Loucy (cell line): ENCODE measurements around the gene RBM17.

ENCODE experiments used
- H2AFZ ChIP-seq: fragments of 200-600 bp; sonication (generic); 2 replicates; pipeline ENCODE4 v1.6.0; 2016; ENCODE audit warnings: antibody characterized with exemption, mild to moderate bottlenecking, low read length, moderate library complexity
- H3F3A ChIP-seq: fragments of 200-600 bp; 2 replicates; pipeline ENCODE4 v1.6.0; 2016; ENCODE audit warnings: antibody characterized with exemption, low read depth, mild to moderate bottlenecking
- H3K27me3 ChIP-seq: fragments of 200-600 bp; sonication (generic); 2 replicates; pipeline ENCODE4 v1.6.1; 2014; ENCODE audit warnings: low read length, mild to moderate bottlenecking; ENCODE audit not compliant: insufficient read depth, poor library complexity, severe bottlenecking
- H3K36me3 ChIP-seq: fragments of 200-600 bp; sonication (generic); 2 replicates; pipeline ENCODE4 v1.6.1; 2016; ENCODE audit warnings: low read length; ENCODE audit not compliant: insufficient read depth
- H3K4me1 ChIP-seq: fragments of 200-600 bp; sonication (generic); 2 replicates; pipeline ENCODE4 v1.5.1; 2014; ENCODE audit warnings: low read length, mild to moderate bottlenecking; ENCODE audit not compliant: insufficient read depth, poor library complexity, severe bottlenecking
- H3K4me2 ChIP-seq: fragments of 200-600 bp; sonication (generic); 2 replicates; pipeline ENCODE4 v1.6.0; 2014; ENCODE audit warnings: antibody characterized with exemption, low read length, low read depth, mild to moderate bottlenecking; ENCODE audit not compliant: poor library complexity, severe bottlenecking
- H3K4me3 ChIP-seq: fragments of 200-600 bp; sonication (generic); 2 replicates; pipeline ENCODE4 v1.5.1; 2014; ENCODE audit warnings: low read length, mild to moderate bottlenecking, mixed read lengths; ENCODE audit not compliant: poor library complexity, severe bottlenecking
- H3K79me2 ChIP-seq: fragments of 200-600 bp; sonication (generic); 2 replicates; pipeline ENCODE4 v1.6.1; 2014; ENCODE audit warnings: low read length; ENCODE audit not compliant: insufficient read depth
- H3K9ac ChIP-seq: fragments of 200-600 bp; sonication (generic); 2 replicates; pipeline ENCODE4 v1.6.0; 2014; ENCODE audit warnings: mild to moderate bottlenecking, low read depth, low read length, moderate library complexity; ENCODE audit not compliant: poor library complexity, severe bottlenecking
- H3K9me2 ChIP-seq: fragments of 200-600 bp; sonication (generic); replicated peaks from 2 replicates; pipeline ENCODE4 v1.6.1; 2016; ENCODE audit warnings: low read depth, low read length, mixed read lengths
- H3K9me3 ChIP-seq: fragments of 200-600 bp; sonication (generic); 2 replicates; pipeline ENCODE4 v1.6.1; 2014; ENCODE audit warnings: mild to moderate bottlenecking, antibody characterized with exemption, low read length, low read depth; ENCODE audit not compliant: insufficient read depth
- H4K20me1 ChIP-seq: fragments of 200-600 bp; sonication (generic); 2 replicates; pipeline ENCODE4 v1.6.0; 2014; ENCODE audit warnings: antibody characterized with exemption, low read length, mild to moderate bottlenecking; ENCODE audit not compliant: insufficient read depth, poor library complexity, severe bottlenecking
- EZH2phosphoT487 ChIP-seq: fragments of 200-600 bp; IDR thresholded peaks from 2 replicates; pipeline ENCODE4 v1.6.1; 2018; ENCODE audit warnings: antibody characterized with exemption, mild to moderate bottlenecking, moderate library complexity, borderline replicate concordance
- TF ChIP-seq, protein P1 (sequence below): fragments of 200-600 bp; sonication (generic); conservative IDR thresholded peaks from 2 replicates; pipeline ENCODE4 v1.5.1; 2014; ENCODE audit warnings: mild to moderate bottlenecking, antibody characterized with exemption, low read length

The RBM17 gene

DNA sequence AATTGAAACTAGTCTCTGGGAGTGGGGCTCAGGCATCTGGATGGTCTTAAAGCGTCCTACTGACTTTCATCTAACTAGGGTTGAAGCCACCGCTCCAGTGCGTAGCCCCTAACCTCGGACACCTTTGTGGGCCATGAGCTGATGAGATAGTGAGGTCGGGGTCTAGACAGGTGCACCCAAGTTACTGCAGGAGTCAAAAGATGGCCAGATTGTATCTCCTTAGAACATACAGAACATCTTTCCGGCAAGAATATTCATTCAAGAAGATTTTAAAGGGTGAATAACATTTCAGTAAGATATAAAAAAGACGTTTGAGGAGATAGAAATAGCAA, 20.6 kb downstream of the RBM17 start:
- Histone ChIP-seq H4K20me1 (peaks cover 3% of the 10 kb centered on the region), H3F3A (no peaks in the 10 kb centered on the region), H3K4me3 (no peak overlapping the region), H2AFZ (no peak overlapping the region), H3K27me3 (no peaks in the 10 kb centered on the region), H3K4me2 (no peak overlapping the region), H3K9me3 (no peaks in the 10 kb centered on the region), H3K36me3 (peaks cover 91% of the 10 kb centered on the region), H3K79me2 (peaks cover 26% of the 10 kb centered on the region), H3K9me2 (no peaks in the 10 kb centered on the region), H3K9ac (no peak overlapping the region), H3K4me1 (no peaks in the 10 kb centered on the region)
- TF ChIP-seq, protein P1, sequence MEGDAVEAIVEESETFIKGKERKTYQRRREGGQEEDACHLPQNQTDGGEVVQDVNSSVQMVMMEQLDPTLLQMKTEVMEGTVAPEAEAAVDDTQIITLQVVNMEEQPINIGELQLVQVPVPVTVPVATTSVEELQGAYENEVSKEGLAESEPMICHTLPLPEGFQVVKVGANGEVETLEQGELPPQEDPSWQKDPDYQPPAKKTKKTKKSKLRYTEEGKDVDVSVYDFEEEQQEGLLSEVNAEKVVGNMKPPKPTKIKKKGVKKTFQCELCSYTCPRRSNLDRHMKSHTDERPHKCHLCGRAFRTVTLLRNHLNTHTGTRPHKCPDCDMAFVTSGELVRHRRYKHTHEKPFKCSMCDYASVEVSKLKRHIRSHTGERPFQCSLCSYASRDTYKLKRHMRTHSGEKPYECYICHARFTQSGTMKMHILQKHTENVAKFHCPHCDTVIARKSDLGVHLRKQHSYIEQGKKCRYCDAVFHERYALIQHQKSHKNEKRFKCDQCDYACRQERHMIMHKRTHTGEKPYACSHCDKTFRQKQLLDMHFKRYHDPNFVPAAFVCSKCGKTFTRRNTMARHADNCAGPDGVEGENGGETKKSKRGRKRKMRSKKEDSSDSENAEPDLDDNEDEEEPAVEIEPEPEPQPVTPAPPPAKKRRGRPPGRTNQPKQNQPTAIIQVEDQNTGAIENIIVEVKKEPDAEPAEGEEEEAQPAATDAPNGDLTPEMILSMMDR: no peak
- no peak for TF ChIP-seq EZH2phosphoT487

- Histone ChIP-seq H4K20me1 (peaks cover 3% of the 10 kb centered on the region), H3K36me3 (peaks cover 91% of the 10 kb centered on the region), H3K79me2 (peaks cover 19% of the 10 kb centered on the region; the same call in 1 of the 2 replicates)
Observed at GRCh38 chr10:6110136-6110535, 21.3 kb downstream of the RBM17 start.

GRCh38 chr10:6112893-6113292, 24.1 kb downstream of the RBM17 start:
- Histone ChIP-seq H2AFZ (no peak overlapping the region), H3K9ac (no peak overlapping the region), H3K9me2 (no peaks in the 10 kb centered on the region), H3K4me1 (no peaks in the 10 kb centered on the region), H3K36me3 (peaks cover 86% of the 10 kb centered on the region), H3K79me2 (peaks cover 18% of the 10 kb centered on the region; the same call in 1 of the 2 replicates), H3F3A (0 out of 2 replicates have a peak, but pooled peaks cover 3% of the 10 kb centered on the region), H3K4me2 (no peak overlapping the region), H3K9me3 (no peaks in the 10 kb centered on the region), H4K20me1 (peaks cover 3% of the 10 kb centered on the region), H3K27me3 (no peaks in the 10 kb centered on the region), H3K4me3 (no peak overlapping the region)
- TF ChIP-seq, protein P1: no peak
- TF ChIP-seq EZH2phosphoT487: no peak

More at GRCh38 chr10:6110136-6110535, 21.3 kb downstream of the RBM17 start:
- TF ChIP-seq EZH2phosphoT487: no peak
- TF ChIP-seq, protein P1: no peak
- Histone ChIP-seq H3K4me3 (no peak overlapping the region), H3K27me3 (no peaks in the 10 kb centered on the region), H3F3A (no peaks in the 10 kb centered on the region), H2AFZ (no peak overlapping the region), H3K9me2 (no peaks in the 10 kb centered on the region), H3K4me2 (no peak overlapping the region), H3K4me1 (no peaks in the 10 kb centered on the region), H3K9me3 (no peaks in the 10 kb centered on the region), H3K9ac (no peak overlapping the region)
